Vagina (tissue), 2 donors: ENCODE measurements around the gene CLIC5.
"Not testable (repeated sequence)": the region's sequence is repeated elsewhere in the genome, so short reads cannot be mapped to it uniquely, and the experiment has no call there.

Source experiments
- POLR2A ChIP-seq, 2 donors: fragments of 450-650 bp; IDR thresholded peaks; one replicate each; pipeline ENCODE4 v1.6.1; 2017; ENCODE audit warnings: antibody characterized with exemption in 2 of 2, mild to moderate bottlenecking in 2 of 2, moderate library complexity in 2 of 2
- TF ChIP-seq, protein P1 (sequence below), 3 experiments: fragments of 450-650 bp in 2 of 3; fragments of 200-600 bp in 1 of 3; sonication (generic) in 1 of 3; IDR thresholded peaks; one replicate each; pipeline ENCODE4 v1.5.1; 2017 to 2019; ENCODE audit warnings: antibody characterized with exemption in 3 of 3, mild to moderate bottlenecking in 2 of 3, moderate library complexity in 2 of 3

DNA sequence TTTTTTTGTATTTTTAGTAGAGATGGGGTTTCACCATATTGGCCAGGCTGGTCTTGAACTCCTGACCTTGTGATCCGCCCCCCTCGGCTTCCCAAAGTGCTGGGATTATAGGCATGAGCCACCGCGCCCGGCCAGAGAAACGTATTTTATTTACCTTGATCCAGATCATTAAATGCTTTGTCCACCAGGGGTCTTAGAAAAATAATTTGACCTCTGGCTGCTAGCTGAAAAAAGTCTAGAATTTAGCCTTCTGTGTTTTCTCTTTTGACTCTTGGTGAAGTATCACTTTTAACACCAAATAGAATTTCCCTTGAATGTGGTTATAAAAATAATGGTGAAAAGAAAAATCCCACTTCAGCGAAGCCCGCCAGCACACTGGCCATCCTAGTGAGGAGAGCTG, 89.2 kb downstream of the CLIC5 start:
- not testable (repeated sequence) for TF ChIP-seq POLR2A (IDR thresholded peaks at IDR 0.05)
- TF ChIP-seq, protein P1, sequence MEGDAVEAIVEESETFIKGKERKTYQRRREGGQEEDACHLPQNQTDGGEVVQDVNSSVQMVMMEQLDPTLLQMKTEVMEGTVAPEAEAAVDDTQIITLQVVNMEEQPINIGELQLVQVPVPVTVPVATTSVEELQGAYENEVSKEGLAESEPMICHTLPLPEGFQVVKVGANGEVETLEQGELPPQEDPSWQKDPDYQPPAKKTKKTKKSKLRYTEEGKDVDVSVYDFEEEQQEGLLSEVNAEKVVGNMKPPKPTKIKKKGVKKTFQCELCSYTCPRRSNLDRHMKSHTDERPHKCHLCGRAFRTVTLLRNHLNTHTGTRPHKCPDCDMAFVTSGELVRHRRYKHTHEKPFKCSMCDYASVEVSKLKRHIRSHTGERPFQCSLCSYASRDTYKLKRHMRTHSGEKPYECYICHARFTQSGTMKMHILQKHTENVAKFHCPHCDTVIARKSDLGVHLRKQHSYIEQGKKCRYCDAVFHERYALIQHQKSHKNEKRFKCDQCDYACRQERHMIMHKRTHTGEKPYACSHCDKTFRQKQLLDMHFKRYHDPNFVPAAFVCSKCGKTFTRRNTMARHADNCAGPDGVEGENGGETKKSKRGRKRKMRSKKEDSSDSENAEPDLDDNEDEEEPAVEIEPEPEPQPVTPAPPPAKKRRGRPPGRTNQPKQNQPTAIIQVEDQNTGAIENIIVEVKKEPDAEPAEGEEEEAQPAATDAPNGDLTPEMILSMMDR (IDR thresholded peaks at IDR 0.05) = not testable (repeated sequence)
